CD14-positive monocyte (primary cell): ENCODE results near the gene NR2C2. TPM values are rescaled to one million over a fixed set of nuclear protein-coding genes. Genes with fewer than 3 reads are reported as not detected.

Source experiments
- DNase-seq, 3 donors: peaks; one replicate each; pipeline ENCODE4 v3.0.0-alpha.2; 2011 to 2022
- H2AFZ ChIP-seq: 2 replicates; pipeline ENCODE4 v1.6.0; 2012; ENCODE audit warnings: mild to moderate bottlenecking, low read depth, low read length, inconsistent platforms; ENCODE audit not compliant: insufficient read depth, poor library complexity, severe bottlenecking
- H3K27ac ChIP-seq, 2 donors: 1 replicate in 1 of 2; 2 replicates in 1 of 2; pipeline ENCODE4 v1.5.1; 2012 to 2013; ENCODE audit warnings: low read length in 2 of 2, control low read depth in 1 of 2, inconsistent platforms in 1 of 2, low read depth in 1 of 2, mild to moderate bottlenecking in 1 of 2
- H3K27me3 ChIP-seq, 2 donors: one replicate each; pipeline versions ENCODE4 v1.6.0 to v1.6.1; 2011 to 2013; ENCODE audit warnings: low read length in 2 of 2; ENCODE audit not compliant: control insufficient read depth in 2 of 2, insufficient read depth in 2 of 2
- H3K36me3 ChIP-seq, 2 donors: replicated peaks in 1 of 2; 1 replicate in 1 of 2; 2 replicates in 1 of 2; pipeline versions ENCODE4 v1.5.1 to v1.6.1; 2012 to 2013; ENCODE audit warnings: low read length in 2 of 2, control low read depth in 1 of 2, inconsistent platforms in 1 of 2, mild to moderate bottlenecking in 1 of 2; ENCODE audit not compliant: insufficient read depth in 2 of 2, control insufficient read depth in 1 of 2
- H3K4me1 ChIP-seq, 2 donors: 1 replicate in 1 of 2; 2 replicates in 1 of 2; pipeline versions ENCODE4 v1.5.1 to v1.6.1; 2012 to 2013; ENCODE audit warnings: low read length in 2 of 2, control low read depth in 1 of 2, inconsistent platforms in 1 of 2, mild to moderate bottlenecking in 1 of 2, moderate library complexity in 1 of 2; ENCODE audit not compliant: insufficient read depth in 2 of 2, control insufficient read depth in 1 of 2
- H3K4me2 ChIP-seq: replicated peaks from 2 replicates; pipeline ENCODE3; 2012; ENCODE audit warnings: low read length, moderate library complexity, mild to moderate bottlenecking; ENCODE audit not compliant: poor library complexity, severe bottlenecking; ENCODE audit errors: extremely low read depth
- H3K4me3 ChIP-seq, 3 experiments: fragments of 200-600 bp in 1 of 3; sonication (generic) in 1 of 3; replicated peaks in 1 of 3; 1 replicate in 2 of 3; 2 replicates in 1 of 3; pipeline ENCODE4 v1.5.1; 2011 to 2013; ENCODE audit warnings: low read length in 3 of 3, mild to moderate bottlenecking in 3 of 3, control low read depth in 2 of 3, low read depth in 2 of 3, inconsistent platforms in 1 of 3, moderate library complexity in 1 of 3
- H3K79me2 ChIP-seq: 2 replicates; pipeline ENCODE4 v1.6.0; 2012; ENCODE audit warnings: mild to moderate bottlenecking, control low read depth, inconsistent platforms, low read length, moderate library complexity; ENCODE audit not compliant: insufficient read depth
- H3K9ac ChIP-seq: 2 replicates; pipeline ENCODE4 v1.6.0; 2017; ENCODE audit warnings: low read length, mild to moderate bottlenecking; ENCODE audit not compliant: insufficient read depth, poor library complexity, severe bottlenecking
- H3K9me3 ChIP-seq, 2 donors: replicated peaks in 1 of 2; 1 replicate in 1 of 2; 2 replicates in 1 of 2; pipeline versions ENCODE4 v1.5.1 to v1.6.1; 2012 to 2013; ENCODE audit warnings: low read length in 2 of 2, control low read depth in 1 of 2; ENCODE audit not compliant: control insufficient read depth in 1 of 2, insufficient read depth in 1 of 2
- H4K20me1 ChIP-seq: 2 replicates; pipeline ENCODE4 v1.6.0; 2012; ENCODE audit warnings: mild to moderate bottlenecking, low read length, control low read depth, moderate library complexity; ENCODE audit not compliant: insufficient read depth
- H3K27ac Mint-ChIP-seq, 7 donors: one replicate each; pipeline ENCODE4 v1.8.0; 2020; ENCODE audit warnings: mild to moderate bottlenecking in 7 of 7, mixed read lengths in 7 of 7, moderate library complexity in 6 of 7, inconsistent platforms in 2 of 7
- H3K27me3 Mint-ChIP-seq, 3 donors: one replicate each; pipeline ENCODE4 v1.8.0; 2021 to 2022; ENCODE audit warnings: low read depth in 3 of 3, mild to moderate bottlenecking in 3 of 3, mixed read lengths in 3 of 3, moderate library complexity in 3 of 3, inconsistent platforms in 1 of 3
- H3K36me3 Mint-ChIP-seq, 2 donors: one replicate each; pipeline ENCODE4 v1.8.0; 2020; ENCODE audit warnings: mixed read lengths in 2 of 2, inconsistent platforms in 1 of 2, mild to moderate bottlenecking in 1 of 2
- H3K4me1 Mint-ChIP-seq: one replicate; pipeline ENCODE4 v1.8.0; 2020; ENCODE audit warnings: mild to moderate bottlenecking, mixed read lengths
- H3K4me3 Mint-ChIP-seq, 2 donors: one replicate each; pipeline ENCODE4 v1.8.0; 2020; ENCODE audit warnings: mild to moderate bottlenecking in 2 of 2, mixed read lengths in 2 of 2, moderate library complexity in 1 of 2
- H3K9me3 Mint-ChIP-seq, 7 donors: one replicate each; pipeline ENCODE4 v1.8.0; 2020 to 2022; ENCODE audit warnings: mixed read lengths in 7 of 7, mild to moderate bottlenecking in 6 of 7, moderate library complexity in 6 of 7, inconsistent platforms in 2 of 7
- CTCF ChIP-seq: fragments of 200-600 bp; IDR thresholded peaks from one replicate; pipeline ENCODE4 v1.8.0; 2022; ENCODE audit warnings: antibody characterized with exemption, mild to moderate bottlenecking
- WGBS: methylation state at CpG from one replicate; pipeline ENCODE4 v1.1.5; 2013; ENCODE audit warnings: missing lambda C conversion rate; ENCODE audit not compliant: insufficient coverage; 5-methylcytosine and 5-hydroxymethylcytosine counted together
- intact Hi-C, 2 donors: fragments of 100-400 bp; cut with micrococcal nuclease; formaldehyde crosslinking; loops; one replicate each; pipeline versions ENCODE4 v1.15.0 to v1.15.1; 2023
- polyA plus RNA-seq, 3 donors: library from polyadenylated mRNA; depleted of rRNA in 1 of 3; unstranded in 2 of 3; stranded (reverse) in 1 of 3; fragments of 300-500 nt in 2 of 3; fragments of >200 nt in 1 of 3; fragmentation: Illumina TruSeq in 2 of 3; gene quantifications; 1 replicate in 2 of 3; 2 replicates in 1 of 3; pipeline ENCODE4 v1.2.3, GENCODE V29; 2012 to 2021

The NR2C2 gene
- polyA plus RNA-seq, 3 donors: 3.4 to 24.9 (median 3.8) TPM

GRCh38 chr3:15043408-15044171 is 96.2 kb downstream of the NR2C2 start:
- no peak overlapping the region for H3K27ac ChIP-seq
- H3K27me3 ChIP-seq: no peaks in the 10 kb centered on the region
- Mint-ChIP-seq H3K9me3 (no peaks in the 10 kb centered on the region), H3K36me3 (peaks cover 91 to 95% of the 10 kb centered on the region in 2 donors), H3K4me1 (no peaks in the 10 kb centered on the region), H3K4me3 (no peak overlapping the region), H3K27me3 (peaks cover 0 to 1% (median 0%) of the 10 kb centered on the region in 3 donors), H3K27ac (no peak overlapping the region)
- no peak overlapping the region for H3K4me2 ChIP-seq
- H3K4me1 ChIP-seq: no peaks in the 10 kb centered on the region
- no peak overlapping the region for H3K9ac ChIP-seq
- intact Hi-C loops: no loop called here
- H3K4me3 ChIP-seq: no peak overlapping the region
- no peak for DNase-seq
- 92% methylated on average over 8 of the region's 11 CpGs for WGBS
- H2AFZ ChIP-seq: no peak overlapping the region
- no peak for TF ChIP-seq CTCF
- no peaks in the 10 kb centered on the region for H3K9me3 ChIP-seq
- no peaks in the 10 kb centered on the region for H4K20me1 ChIP-seq
- no peaks in the 10 kb centered on the region for H3K79me2 ChIP-seq
- H3K36me3 ChIP-seq: peaks cover 94 to 100% of the 10 kb centered on the region in 2 donors

- Mint-ChIP-seq H3K4me1 (no peaks in the 10 kb centered on the region), H3K9me3 (no peaks in the 10 kb centered on the region), H3K4me3 (no peak overlapping the region), H3K27ac (peak overlapping the region in 2 of 7 donors; percentile 47 to 50), H3K27me3 (peaks cover 0 to 1% (median 0%) of the 10 kb centered on the region in 3 donors), H3K36me3 (peaks cover 90 to 95% of the 10 kb centered on the region in 2 donors)
- H3K4me1 ChIP-seq: no peaks in the 10 kb centered on the region
- DNase-seq: no peak
- no peak overlapping the region for H3K27ac ChIP-seq
- no peak overlapping the region for H3K4me3 ChIP-seq
- no peak overlapping the region for H3K9ac ChIP-seq
- WGBS: 87% methylated on average over 3 of the region's 7 CpGs
- H4K20me1 ChIP-seq: peaks cover 3% of the 10 kb centered on the region
- no peak overlapping the region for H3K4me2 ChIP-seq
- H2AFZ ChIP-seq: no peak overlapping the region
- H3K9me3 ChIP-seq: no peaks in the 10 kb centered on the region
- H3K27me3 ChIP-seq: no peaks in the 10 kb centered on the region
- H3K79me2 ChIP-seq: peaks cover 3% of the 10 kb centered on the region
- H3K36me3 ChIP-seq: peaks cover 95 to 100% of the 10 kb centered on the region in 2 donors
- intact Hi-C loops: no loop called here
- TF ChIP-seq CTCF: no peak
These were observed 96.9 kb downstream of the NR2C2 start for GRCh38 chr3:15044326-15044725.
